ENCODE data around the gene TMEM60. TPM values are rescaled to one million over a fixed set of nuclear protein-coding genes. Genes with fewer than 3 reads are reported as not detected.

TMEM60 gene
- total and polyA plus RNA-seq, 2 donors (not counting 1 experiment from before 2014, with no cell fraction given) = 5.0 to 20.4 TPM

GRCh38 chr7:77765906-77766800, 32.1 kb downstream of the TMEM60 start:
- H3K36me3 ChIP-seq (replicated peaks in 1 of 2; ENCODE audit: control extremely low read depth in 1 of 2, control insufficient read depth in 1 of 2, extremely low read depth in 1 of 2, insufficient read depth in 2 of 2, low read length in 1 of 2) = peaks cover 4 to 41% of the 10 kb centered on the region in 2 experiments
- 100% methylated on average over 4 of the region's 4 CpGs for WGBS (ENCODE audit: insufficient coverage)
- H3K79me2 ChIP-seq (ENCODE audit: control insufficient read depth, insufficient read depth, low read length) = peaks cover 55% of the 10 kb centered on the region
- peaks cover 31% of the 10 kb centered on the region for H3K4me1 Mint-ChIP-seq
- H3K4me1 ChIP-seq (ENCODE audit: control insufficient read depth in 2 of 2, insufficient read depth in 2 of 2, low read length in 2 of 2) = peaks cover 0 to 3% of the 10 kb centered on the region in 2 donors
- H2AFZ ChIP-seq (ENCODE audit: insufficient read depth, low read depth, low read length, poor library complexity, severe bottlenecking) = no peak overlapping the region
- CTCF ChIA-PET = interaction anchor here (1.0 to 1.4 kb wide), 5 partner anchors 9 to 171 kb away, joined by 3 to 5 read pairs (median 3); no protein-coding TSS in a partner anchor
- H3K27me3 Mint-ChIP-seq = no peaks in the 10 kb centered on the region
- DNase-seq (no peak), ATAC-seq (ENCODE audit: low read depth) (no peak)
- no peak overlapping the region for H3K4me3 ChIP-seq (ENCODE audit: control extremely low read depth in 1 of 5, extremely low read depth in 1 of 5, insufficient read depth in 1 of 5, low read depth in 2 of 5, low read length in 4 of 5)
- intact Hi-C loops (cut with micrococcal nuclease) = no loop called here
- no peak overlapping the region for H3K9ac ChIP-seq (ENCODE audit: low read length)
- no peaks in the 10 kb centered on the region for H3K27me3 ChIP-seq (replicated peaks in 1 of 4; ENCODE audit: control extremely low read depth in 1 of 4, control insufficient read depth in 3 of 4, insufficient read depth in 4 of 4, low read length in 3 of 4)
- no peak overlapping the region for H3K4me2 ChIP-seq (replicated peaks; ENCODE audit: low read depth, low read length, poor library complexity, severe bottlenecking)
- H3K9me3 ChIP-seq (ENCODE audit: control extremely low read depth in 1 of 3, control insufficient read depth in 2 of 3, insufficient read depth in 1 of 3, low read length in 2 of 3) = no peaks in the 10 kb centered on the region
- H3K27ac Mint-ChIP-seq = no peak overlapping the region
- no peaks in the 10 kb centered on the region for H3K9me3 Mint-ChIP-seq (ENCODE audit: insufficient read depth)
- TF ChIP-seq CTCF (IDR thresholded peaks at IDR 0.05) (no peak), EZH2 (IDR thresholded peaks at IDR 0.05; ENCODE audit: borderline replicate concordance, insufficient read depth, low read depth, low read length, poor library complexity, severe bottlenecking) (no peak)
- H3K4me3 Mint-ChIP-seq = no peak overlapping the region
- H4K20me1 ChIP-seq (ENCODE audit: control insufficient read depth, insufficient read depth, low read length, poor library complexity, severe bottlenecking) = peaks cover 16% of the 10 kb centered on the region
- no peak overlapping the region for H3K27ac ChIP-seq (ENCODE audit: low read length in 2 of 2)
- POLR2A ChIA-PET = no interaction called here

- Histone ChIP-seq H2AFZ (ENCODE audit: insufficient read depth, low read depth, low read length, poor library complexity, severe bottlenecking) (no peak overlapping the region), H3K27ac (ENCODE audit: low read length in 2 of 2) (no peak overlapping the region), H3K9ac (ENCODE audit: low read length) (no peak overlapping the region), H3K79me2 (ENCODE audit: control insufficient read depth, insufficient read depth, low read length) (peaks cover 62% of the 10 kb centered on the region), H3K27me3 (replicated peaks in 1 of 4; ENCODE audit: control extremely low read depth in 1 of 4, control insufficient read depth in 3 of 4, insufficient read depth in 4 of 4, low read length in 3 of 4) (no peaks in the 10 kb centered on the region), H3K4me3 (ENCODE audit: control extremely low read depth in 1 of 5, extremely low read depth in 1 of 5, insufficient read depth in 1 of 5, low read depth in 2 of 5, low read length in 4 of 5) (no peak overlapping the region), H3K4me1 (ENCODE audit: control insufficient read depth in 2 of 2, insufficient read depth in 2 of 2, low read length in 2 of 2) (peaks cover 4 to 10% of the 10 kb centered on the region in 2 donors), H3K9me3 (ENCODE audit: control extremely low read depth in 1 of 3, control insufficient read depth in 2 of 3, insufficient read depth in 1 of 3, low read length in 2 of 3) (no peaks in the 10 kb centered on the region), H3K4me2 (replicated peaks; ENCODE audit: low read depth, low read length, poor library complexity, severe bottlenecking) (no peak overlapping the region), H4K20me1 (ENCODE audit: control insufficient read depth, insufficient read depth, low read length, poor library complexity, severe bottlenecking) (peaks cover 21% of the 10 kb centered on the region), H3K36me3 (replicated peaks in 1 of 2; ENCODE audit: control extremely low read depth in 1 of 2, control insufficient read depth in 1 of 2, extremely low read depth in 1 of 2, insufficient read depth in 2 of 2, low read length in 1 of 2) (peaks cover 4 to 39% of the 10 kb centered on the region in 2 experiments)
- Mint-ChIP-seq H3K27me3 (no peaks in the 10 kb centered on the region), H3K9me3 (ENCODE audit: insufficient read depth) (no peaks in the 10 kb centered on the region), H3K4me3 (no peak overlapping the region), H3K4me1 (peaks cover 36% of the 10 kb centered on the region), H3K27ac (no peak overlapping the region)
- ATAC-seq (ENCODE audit: low read depth) (no peak), DNase-seq (no peak)
- intact Hi-C loops (cut with micrococcal nuclease) = no loop called here
- POLR2A ChIA-PET = no interaction called here
- TF ChIP-seq CTCF (IDR thresholded peaks at IDR 0.05) = no peak
- no peak for TF ChIP-seq EZH2 (IDR thresholded peaks at IDR 0.05; ENCODE audit: borderline replicate concordance, insufficient read depth, low read depth, low read length, poor library complexity, severe bottlenecking)
- WGBS (ENCODE audit: insufficient coverage) = no CpG with 5 or more reads among the region's 3 CpGs
- CTCF ChIA-PET = interaction anchor here (1.0 to 1.3 kb wide), 3 partner anchors 9 to 140 kb away, joined by 3 to 5 read pairs (median 3); no protein-coding TSS in a partner anchor
Observed at GRCh38 chr7:77765481-77765880, 32.8 kb downstream of the TMEM60 start.

Measured in B cell (primary cell).